Activated CD8-positive, alpha-beta memory T cell treated with anti-CD3 and anti-CD28 coated beads for 24 hours (primary cell): Measurements from ENCODE around the gene TRNP1.

Experiments
- DNase-seq: peaks from one replicate; pipeline ENCODE4 v3.0.0-alpha.2; 2020

The TRNP1 gene

GRCh38 chr1:27003745-27004470 is 10.4 kb downstream of the TRNP1 start:
- DNase-seq: no peak

GRCh38 chr1:27004471-27005165 is 11.1 kb downstream of the TRNP1 start:
- no peak for DNase-seq

GRCh38 chr1:27005166-27005530 is 11.7 kb downstream of the TRNP1 start:
- DNase-seq: no peak

GRCh38 chr1:27005648-27006496 is 12.4 kb downstream of the TRNP1 start:
- no peak for DNase-seq

- no peak for DNase-seq
Observed at GRCh38 chr1:27006683-27007082, 13.2 kb downstream of the TRNP1 start.

GRCh38 chr1:27007909-27008582 is 14.6 kb downstream of the TRNP1 start:
- DNase-seq: no peak

- no peak for DNase-seq
Observed at GRCh38 chr1:27009601-27010197, 16.2 kb downstream of the TRNP1 start.

- DNase-seq: no peak
Observed at GRCh38 chr1:27010226-27010994, 16.9 kb downstream of the TRNP1 start.

GRCh38 chr1:27011058-27011764 is 17.7 kb downstream of the TRNP1 start:
- DNase-seq: no peak

- DNase-seq: no peak
Observed at GRCh38 chr1:27011976-27012563, 18.6 kb downstream of the TRNP1 start.

GRCh38 chr1:27015260-27015659 is 21.8 kb downstream of the TRNP1 start:
- DNase-seq: no peak

- no peak for DNase-seq
Observed at GRCh38 chr1:27016376-27016775, 22.9 kb downstream of the TRNP1 start.

GRCh38 chr1:27017207-27017606 is 23.7 kb downstream of the TRNP1 start:
- DNase-seq: no peak

- DNase-seq: no peak
Observed at GRCh38 chr1:27018316-27018715, 24.8 kb downstream of the TRNP1 start.

GRCh38 chr1:27021354-27022031 is 28.0 kb downstream of the TRNP1 start:
- no peak for DNase-seq

- no peak for DNase-seq
Observed at GRCh38 chr1:27025718-27026117, 32.2 kb downstream of the TRNP1 start.

- DNase-seq: no peak
Observed at GRCh38 chr1:27026621-27027574, 33.4 kb downstream of the TRNP1 start.

GRCh38 chr1:27027575-27028250 is 34.2 kb downstream of the TRNP1 start:
- DNase-seq: no peak
